ENCODE data around the gene SLIT3. TPM values are rescaled to one million over a fixed set of nuclear protein-coding genes. Genes with fewer than 3 reads are reported as not detected.

SLIT3 gene
- total and polyA plus RNA-seq, 2 experiments from 2014 or later: 0.59 to 0.71 TPM

- TF ChIP-seq EZH2 (IDR thresholded peaks at IDR 0.05; ENCODE audit: low read depth, unreplicated experiment): no peak
- no peak for TF ChIP-seq ZNF114 (CRISPR knock-in tag; IDR thresholded peaks at IDR 0.05)
- no peak for TF ChIP-seq JUNB (IDR thresholded peaks at IDR 0.05; ENCODE audit: unreplicated experiment)
- TF ChIP-seq EZH2phosphoT487 (IDR thresholded peaks at IDR 0.05; ENCODE audit: unreplicated experiment): no peak
- no peak for TF ChIP-seq STAT1 (IDR thresholded peaks at IDR 0.05; ENCODE audit: unreplicated experiment)
- TF ChIP-seq REST (IDR thresholded peaks at IDR 0.05; ENCODE audit: unreplicated experiment): no peak
- TF ChIP-seq CREB1 (CRISPR knock-in tag; IDR thresholded peaks at IDR 0.05; ENCODE audit: low read depth): no peak
Observed at GRCh38 chr5:169341556-169341955, 40.6 kb upstream of the SLIT3 start (continued).

GRCh38 chr5:169339869-169340268 lies 38.9 kb upstream of the SLIT3 start:
- Histone ChIP-seq H3K9me2 (ENCODE audit: insufficient read depth) (no peaks in the 10 kb centered on the region), H2AFZ (no peak overlapping the region), H3K79me2 (replicated peaks; ENCODE audit: insufficient read depth) (no peaks in the 10 kb centered on the region), H3K4me2 (no peak overlapping the region), H3F3A (replicated peaks; ENCODE audit: low read depth) (no peaks in the 10 kb centered on the region), H3K36me3 (ENCODE audit: insufficient read depth) (no peaks in the 10 kb centered on the region), H3K27me3 (ENCODE audit: insufficient read depth) (no peaks in the 10 kb centered on the region), H3K4me1 (ENCODE audit: insufficient read depth) (no peaks in the 10 kb centered on the region), H3K27ac (ENCODE audit: low read depth) (no peak overlapping the region), H4K20me1 (replicated peaks; ENCODE audit: insufficient read depth) (no peaks in the 10 kb centered on the region), H3K4me3 (no peak overlapping the region)
- no peak overlapping the region for H3K27ac Mint-ChIP-seq
- TF ChIP-seq NANOG (IDR thresholded peaks at IDR 0.05; ENCODE audit: borderline replicate concordance) (no peak), STAT1 (IDR thresholded peaks at IDR 0.05; ENCODE audit: unreplicated experiment) (no peak), CREB1 (CRISPR knock-in tag; IDR thresholded peaks at IDR 0.05; ENCODE audit: low read depth) (no peak), ZNF114 (CRISPR knock-in tag; IDR thresholded peaks at IDR 0.05) (no peak), POLR2AphosphoS5 (IDR thresholded peaks at IDR 0.05; ENCODE audit: low read depth) (no peak), ZNF462 (CRISPR knock-in tag; IDR thresholded peaks at IDR 0.05) (no peak)
- peaks cover 5% of the 10 kb centered on the region for H3K27me3 Mint-ChIP-seq (ENCODE audit: insufficient read depth, low read depth, poor library complexity)
- no peaks in the 10 kb centered on the region; the same call in 1 of the 3 replicates for H3K4me1 Mint-ChIP-seq
- ATAC-seq (no peak), DNase-seq (ENCODE audit: low spot score) (no peak)
- H3K9me3 Mint-ChIP-seq: no peaks in the 10 kb centered on the region
- H3K36me3 Mint-ChIP-seq (ENCODE audit: low read depth): no peaks in the 10 kb centered on the region
- H3K4me3 Mint-ChIP-seq: no peak overlapping the region

Measured in GM23338 (cell line).